ENCODE measurements around the gene WIPF2.
"Not testable (repeated sequence)": the region's sequence is repeated elsewhere in the genome, so short reads cannot be mapped to it uniquely, and the experiment has no call there.

DNA sequence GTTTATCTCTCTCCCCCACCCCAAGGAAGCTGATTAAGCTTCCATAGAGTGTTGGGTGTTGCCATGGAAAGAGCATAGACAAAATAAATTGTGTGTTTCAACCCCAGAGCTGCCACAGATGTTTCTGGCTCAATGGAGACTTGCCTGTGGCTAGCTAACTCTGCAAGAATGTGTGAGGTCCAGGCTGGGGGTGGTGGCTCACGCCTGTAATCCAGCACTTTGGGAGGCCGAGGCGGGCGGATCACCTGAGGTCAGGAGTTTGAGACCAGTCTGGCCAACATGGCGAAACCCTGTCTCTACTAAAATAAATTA is 85.4 kb downstream of the WIPF2 start:
- TF ChIP-seq EZH2 (IDR thresholded peaks at IDR 0.05; ENCODE audit: low read depth, low read length, severe bottlenecking); POLR2AphosphoS5 (IDR thresholded peaks at IDR 0.05; ENCODE audit: low read depth, low read length); POLR2A (IDR thresholded peaks at IDR 0.05; ENCODE audit: control extremely low read depth in 1 of 2, low read depth in 2 of 2, low read length in 2 of 2); TBP (IDR thresholded peaks at IDR 0.05; ENCODE audit: low read depth, low read length); RAD21 (IDR thresholded peaks at IDR 0.05 in 1 of 2, conservative IDR thresholded peaks at IDR 0.05 in 1 of 2; ENCODE audit: low read depth in 2 of 2, low read length in 2 of 2): not testable (repeated sequence)
- TF ChIP-seq, protein P1, sequence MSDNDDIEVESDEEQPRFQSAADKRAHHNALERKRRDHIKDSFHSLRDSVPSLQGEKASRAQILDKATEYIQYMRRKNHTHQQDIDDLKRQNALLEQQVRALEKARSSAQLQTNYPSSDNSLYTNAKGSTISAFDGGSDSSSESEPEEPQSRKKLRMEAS (IDR thresholded peaks at IDR 0.05) = not testable (repeated sequence)
- TF ChIP-seq, protein P2, sequence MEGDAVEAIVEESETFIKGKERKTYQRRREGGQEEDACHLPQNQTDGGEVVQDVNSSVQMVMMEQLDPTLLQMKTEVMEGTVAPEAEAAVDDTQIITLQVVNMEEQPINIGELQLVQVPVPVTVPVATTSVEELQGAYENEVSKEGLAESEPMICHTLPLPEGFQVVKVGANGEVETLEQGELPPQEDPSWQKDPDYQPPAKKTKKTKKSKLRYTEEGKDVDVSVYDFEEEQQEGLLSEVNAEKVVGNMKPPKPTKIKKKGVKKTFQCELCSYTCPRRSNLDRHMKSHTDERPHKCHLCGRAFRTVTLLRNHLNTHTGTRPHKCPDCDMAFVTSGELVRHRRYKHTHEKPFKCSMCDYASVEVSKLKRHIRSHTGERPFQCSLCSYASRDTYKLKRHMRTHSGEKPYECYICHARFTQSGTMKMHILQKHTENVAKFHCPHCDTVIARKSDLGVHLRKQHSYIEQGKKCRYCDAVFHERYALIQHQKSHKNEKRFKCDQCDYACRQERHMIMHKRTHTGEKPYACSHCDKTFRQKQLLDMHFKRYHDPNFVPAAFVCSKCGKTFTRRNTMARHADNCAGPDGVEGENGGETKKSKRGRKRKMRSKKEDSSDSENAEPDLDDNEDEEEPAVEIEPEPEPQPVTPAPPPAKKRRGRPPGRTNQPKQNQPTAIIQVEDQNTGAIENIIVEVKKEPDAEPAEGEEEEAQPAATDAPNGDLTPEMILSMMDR (IDR thresholded peaks at IDR 0.05; ENCODE audit: control extremely low read depth in 1 of 3, insufficient read depth in 1 of 3, low read depth in 1 of 3, low read length in 3 of 3) = not testable (repeated sequence)
